HG03469 (cell line): Measurements from ENCODE around the gene RPE65.
A peak's percentile ranks its signal among the peaks of the same experiment; 100 is the strongest.
"Not testable (repeated sequence)": the region's sequence is repeated elsewhere in the genome, so short reads cannot be mapped to it uniquely, and the experiment has no call there.

ENCODE experiments used
- ATAC-seq: cut with Tn5 transposase; IDR thresholded peaks from one replicate; pipeline ENCODE4 v1.9.1; 2021; ENCODE audit warnings: mild to moderate bottlenecking, moderate library complexity, moderate number of reproducible peaks; ENCODE audit not compliant: unreplicated experiment

RPE65 gene

DNA sequence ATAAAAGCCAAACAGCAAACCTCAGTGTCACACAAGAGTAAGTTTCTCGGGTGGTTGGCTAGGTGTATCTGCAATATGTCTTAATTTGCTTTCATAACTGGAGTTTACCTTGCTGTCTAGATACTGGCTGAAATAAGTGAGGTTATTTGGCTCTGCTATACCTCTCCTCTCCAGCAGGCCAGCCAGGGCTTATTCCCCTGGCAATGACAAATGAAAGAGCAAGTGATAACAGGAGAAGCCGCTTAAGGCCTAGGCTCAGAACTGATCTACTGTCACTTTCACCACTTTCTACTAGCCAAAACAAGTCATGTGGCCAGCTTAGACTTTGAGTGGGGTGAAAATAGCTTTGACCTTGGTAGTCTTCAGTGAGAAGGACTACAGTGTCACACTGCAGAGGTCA is 4.8 kb upstream of the RPE65 start:
- ATAC-seq = no peak

DNA sequence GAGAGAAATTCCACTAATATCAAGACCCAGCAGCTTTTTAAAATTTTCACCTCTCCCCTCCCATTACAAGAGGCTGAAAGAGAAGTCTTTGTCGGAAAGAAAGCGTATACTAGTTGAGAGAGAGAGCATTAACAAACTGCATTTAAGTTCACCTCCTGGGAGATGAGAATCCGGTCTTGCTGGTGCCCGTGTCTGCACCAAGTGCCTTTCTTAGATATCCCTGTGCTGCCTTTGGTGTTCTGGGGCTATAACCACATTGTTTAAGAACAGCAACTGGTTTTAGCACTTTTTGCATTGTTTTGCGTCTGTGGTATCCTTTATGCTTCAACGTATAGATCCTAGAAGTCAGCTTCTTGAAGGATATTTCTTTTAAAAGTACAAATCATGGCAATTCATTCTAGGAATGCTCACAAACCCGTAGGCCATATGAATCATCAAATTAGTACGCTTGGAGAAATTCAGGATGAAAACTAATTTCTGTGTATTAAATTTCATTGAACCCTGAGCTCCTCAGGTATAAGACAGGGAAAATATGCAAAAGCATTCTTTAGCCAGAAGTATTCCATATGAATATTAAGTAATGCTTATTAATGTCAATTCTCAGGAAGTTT is 3.4 kb upstream of the RPE65 start:
- ATAC-seq = no peak

DNA sequence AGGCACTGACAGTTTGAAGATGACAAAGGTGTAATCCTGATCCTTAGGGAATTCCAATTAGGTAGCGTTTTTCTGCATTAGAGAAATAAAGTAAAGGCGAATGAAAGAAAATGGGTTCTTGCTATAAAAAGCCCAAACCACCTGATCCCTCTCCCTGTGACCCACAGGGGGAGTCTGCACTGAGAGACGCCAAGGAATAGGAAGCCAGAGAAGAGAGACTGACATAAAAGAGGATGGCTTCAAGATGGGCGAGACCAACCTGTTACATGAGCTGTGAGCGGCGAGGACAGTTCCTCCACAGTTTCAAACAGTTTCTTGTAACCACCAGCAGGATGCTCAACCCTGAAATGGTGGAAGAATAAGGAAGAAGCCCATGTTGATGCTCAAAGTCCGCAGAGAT is 1.4 kb downstream of the RPE65 start:
- ATAC-seq = no peak

DNA sequence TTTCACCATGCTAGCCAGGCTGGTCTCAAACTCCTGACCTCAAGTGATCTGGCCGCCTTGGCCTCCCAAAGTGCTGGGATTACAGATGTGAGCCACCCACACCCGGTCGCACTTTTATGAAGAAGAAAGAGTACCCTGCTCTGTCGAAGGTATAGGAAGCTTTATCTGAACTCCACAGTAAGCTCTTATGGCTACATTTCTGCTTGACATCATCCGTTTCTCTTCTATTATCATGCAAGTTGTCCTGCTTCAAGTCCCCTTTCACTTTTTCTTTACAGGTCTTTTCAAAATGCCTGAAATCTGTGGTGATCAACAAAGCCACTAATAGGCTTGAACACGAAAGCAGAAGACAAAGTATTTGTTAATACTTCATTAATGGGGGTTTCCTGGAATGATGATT is 4.0 kb downstream of the RPE65 start:
- ATAC-seq = no peak

DNA sequence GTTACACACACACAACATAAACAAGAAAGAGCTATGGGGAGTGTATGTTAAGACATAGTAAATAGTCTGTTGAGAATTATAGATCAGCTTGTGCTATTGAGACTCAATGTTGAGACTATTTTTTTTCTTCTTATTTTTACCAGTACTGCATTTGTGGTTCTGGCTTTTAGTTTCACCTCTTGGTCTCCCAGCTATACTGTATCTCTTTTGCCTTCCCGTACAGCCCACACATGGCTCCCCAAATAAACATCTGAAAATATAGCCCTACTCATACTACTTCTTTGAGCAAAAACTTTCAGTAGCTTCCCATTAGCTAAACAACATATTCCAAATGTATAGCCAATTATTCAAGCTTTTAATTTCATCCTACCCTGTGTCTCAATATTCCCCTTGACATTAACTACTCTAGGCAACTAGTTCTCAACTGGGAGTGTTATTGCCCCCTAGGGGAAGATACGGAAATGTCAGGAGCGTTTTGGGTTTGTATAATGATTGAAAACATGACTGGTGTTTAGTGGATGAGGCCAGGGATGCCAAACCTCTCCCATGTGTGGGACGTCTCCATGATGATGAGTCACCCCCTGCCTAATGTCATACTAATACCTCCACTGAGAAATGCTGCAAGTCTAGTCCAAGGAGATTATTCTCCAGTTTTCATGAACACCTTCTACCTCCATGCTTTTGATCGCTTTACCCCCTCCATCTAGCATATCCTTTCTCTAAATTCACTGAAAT is 6.8 kb downstream of the RPE65 start:
- peak; percentile 87 for ATAC-seq

DNA sequence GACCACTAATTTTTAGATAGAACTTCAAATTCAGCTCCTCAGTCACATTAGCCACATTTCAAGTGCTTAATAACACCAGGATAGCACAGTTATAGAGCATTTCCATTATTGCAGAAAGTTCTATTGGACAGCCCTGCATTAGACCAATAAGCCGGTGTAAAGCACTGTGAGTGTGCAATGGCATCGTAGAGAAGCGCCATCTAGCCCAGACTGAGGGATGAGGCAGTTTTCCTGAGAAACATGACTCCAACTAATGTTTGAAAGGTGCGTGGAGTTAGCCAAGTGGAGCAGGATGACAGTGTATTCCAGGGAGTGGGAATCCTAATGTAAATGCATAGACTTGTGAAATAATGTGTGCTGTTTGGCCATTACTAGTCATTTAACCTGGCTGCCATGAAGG is 7.7 kb downstream of the RPE65 start:
- no peak for ATAC-seq

DNA sequence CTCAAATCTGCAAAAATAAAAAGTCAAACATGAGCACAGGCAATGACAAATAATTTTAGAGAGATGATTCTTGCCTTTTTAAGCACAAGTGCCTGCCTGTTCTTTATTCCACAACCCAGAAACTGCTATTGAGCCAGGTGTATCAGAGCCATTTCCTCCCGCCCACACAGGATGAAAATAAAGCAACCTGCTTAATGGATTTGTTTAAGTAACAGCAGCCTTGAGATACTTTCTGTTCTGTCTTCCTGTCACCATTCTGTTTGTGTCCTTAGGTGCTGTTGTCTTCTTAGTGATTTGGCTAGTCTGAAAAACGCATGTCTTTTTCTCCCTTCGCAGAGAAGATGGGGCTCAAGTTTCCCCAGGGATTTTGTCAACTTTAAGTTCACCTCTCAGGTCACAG is 11.4 kb downstream of the RPE65 start:
- no peak for ATAC-seq

DNA sequence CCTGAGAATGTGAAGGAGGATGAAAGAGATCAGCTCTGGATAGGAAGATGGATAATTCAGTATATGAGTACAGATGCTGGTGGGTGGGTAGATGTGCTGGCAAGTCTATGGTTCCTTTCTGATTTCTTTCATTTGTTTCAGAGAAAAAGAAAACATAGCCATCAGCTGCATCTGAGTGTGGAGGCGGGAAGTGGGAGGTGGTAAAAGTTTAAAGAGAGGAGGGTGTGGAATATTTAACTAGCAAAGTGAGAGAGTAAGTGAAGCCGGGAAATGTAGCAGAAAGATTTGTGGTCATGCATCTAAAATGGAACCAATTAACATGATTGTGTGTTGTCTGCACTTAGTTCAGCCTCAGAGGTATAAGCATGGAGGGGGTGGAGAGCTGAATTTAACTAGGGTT is 16.4 kb downstream of the RPE65 start:
- no peak for ATAC-seq

DNA sequence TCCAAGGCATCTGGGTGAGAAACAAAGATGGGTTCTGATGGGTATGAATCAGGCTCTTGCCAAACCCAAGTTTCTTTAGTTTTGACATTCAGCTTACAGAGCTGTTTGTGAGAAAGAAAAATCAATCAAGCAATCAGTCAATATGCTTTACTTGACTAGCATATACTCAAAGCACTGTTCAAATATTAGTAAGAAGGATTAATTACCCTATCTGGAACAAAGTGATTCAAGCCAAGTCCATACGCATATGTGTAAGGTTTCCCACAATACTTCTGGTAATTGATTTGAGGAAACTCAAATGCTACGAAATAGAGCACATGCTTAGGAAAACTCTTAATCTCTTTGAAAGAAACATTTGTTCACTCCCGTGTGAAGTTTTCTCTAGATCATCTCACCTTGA is 18.7 kb downstream of the RPE65 start:
- ATAC-seq = no peak

DNA sequence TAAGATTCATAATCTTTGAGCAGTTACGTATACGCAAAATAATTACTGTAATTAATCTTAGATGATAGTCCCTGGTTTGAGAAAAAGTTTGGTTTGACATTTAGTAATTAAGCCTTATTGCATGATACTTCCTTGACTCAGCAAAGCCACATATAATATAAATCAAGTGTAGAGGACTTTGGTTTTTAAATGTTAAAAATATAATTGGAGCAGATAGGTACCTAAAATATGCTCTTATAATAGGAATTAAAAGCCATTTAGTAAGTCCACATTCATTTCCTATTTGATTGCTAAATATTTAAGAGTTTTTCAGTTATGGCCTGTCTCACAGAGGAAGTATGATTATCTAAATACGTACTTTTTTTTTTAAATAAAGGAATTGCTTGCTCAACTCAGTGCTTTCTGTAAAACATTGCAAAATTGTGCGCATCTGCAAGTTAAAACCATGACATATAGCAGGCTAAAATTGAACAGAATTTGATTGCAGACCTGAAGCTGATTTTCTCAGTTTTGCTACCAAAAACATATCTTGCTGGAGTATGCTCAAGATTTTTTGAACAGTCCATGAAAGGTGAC is 20.4 kb downstream of the RPE65 start:
- ATAC-seq = no peak

DNA sequence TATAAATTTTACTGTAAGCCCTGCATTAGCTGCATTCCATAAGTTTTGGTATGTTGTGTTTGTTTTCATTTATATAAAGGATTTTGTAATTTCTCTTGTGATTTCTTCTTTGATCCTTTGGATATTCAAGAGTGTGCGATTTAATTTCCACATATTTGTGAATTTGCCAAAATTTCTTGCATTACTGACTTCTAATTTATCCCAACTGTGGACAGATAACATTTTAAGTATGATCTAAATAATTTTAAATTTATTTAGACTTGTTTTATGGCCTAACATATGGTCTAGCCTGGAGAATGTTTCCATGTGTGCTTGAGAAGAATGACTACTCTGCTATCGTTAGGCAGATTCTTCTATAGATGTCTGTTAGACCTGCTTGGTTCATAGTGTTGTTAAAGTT is 23.2 kb downstream of the RPE65 start:
- no peak for ATAC-seq

DNA sequence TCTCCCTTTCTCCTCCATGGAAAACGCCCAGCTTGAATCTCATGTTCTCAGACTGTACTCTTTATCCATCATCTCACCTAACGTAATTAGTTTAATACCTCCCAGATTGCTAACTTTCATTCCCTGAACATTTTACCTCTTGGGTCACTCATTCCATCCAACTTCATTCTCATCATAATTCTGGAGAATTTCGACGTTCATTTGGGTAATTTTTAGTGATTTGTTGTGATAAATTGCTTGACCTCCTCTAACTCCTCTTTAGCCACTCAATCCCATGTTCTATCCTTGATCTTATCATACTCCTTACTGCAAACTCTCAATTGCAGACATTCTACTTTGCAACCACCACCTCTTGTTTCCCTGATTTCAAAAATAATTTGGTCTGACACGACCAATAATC is 28.4 kb downstream of the RPE65 start:
- no peak for ATAC-seq

DNA sequence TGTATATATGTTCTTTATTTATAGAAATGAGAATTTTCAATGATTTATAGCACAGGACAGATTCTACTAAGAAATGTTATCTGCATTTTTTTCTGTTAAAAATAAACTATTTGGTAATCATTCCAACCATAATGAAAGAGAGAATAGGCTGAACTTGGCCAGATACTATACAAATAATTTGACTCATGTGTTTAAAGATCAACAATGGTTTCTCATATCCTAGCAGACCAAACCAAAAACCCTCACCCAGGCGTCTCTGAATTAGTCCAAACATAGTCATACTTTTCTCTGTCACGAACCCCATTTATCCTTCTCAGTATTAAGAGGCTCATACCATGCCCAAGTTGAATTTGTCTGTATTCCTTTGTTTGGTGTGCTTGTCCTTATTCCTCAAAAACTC is 40.3 kb downstream of the RPE65 start:
- ATAC-seq = no peak

DNA sequence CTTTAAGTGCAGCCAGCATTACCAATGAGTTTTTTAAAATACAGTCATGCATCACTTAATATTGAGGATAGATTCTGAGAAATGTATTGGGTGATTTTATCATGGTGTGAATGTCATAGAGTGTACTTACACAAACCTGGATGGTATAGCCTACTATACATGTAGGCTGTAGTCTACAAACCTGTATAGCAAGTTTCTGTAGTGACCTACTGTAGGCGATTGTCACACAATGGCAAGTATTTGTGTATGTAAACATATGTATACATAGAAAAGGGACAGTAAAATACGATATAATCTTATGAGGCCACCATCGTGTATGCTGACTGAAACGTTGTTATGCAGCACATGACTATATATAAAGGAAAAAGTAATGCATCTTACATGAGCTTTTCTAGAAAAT is 48.2 kb downstream of the RPE65 start:
- no peak for ATAC-seq

DNA sequence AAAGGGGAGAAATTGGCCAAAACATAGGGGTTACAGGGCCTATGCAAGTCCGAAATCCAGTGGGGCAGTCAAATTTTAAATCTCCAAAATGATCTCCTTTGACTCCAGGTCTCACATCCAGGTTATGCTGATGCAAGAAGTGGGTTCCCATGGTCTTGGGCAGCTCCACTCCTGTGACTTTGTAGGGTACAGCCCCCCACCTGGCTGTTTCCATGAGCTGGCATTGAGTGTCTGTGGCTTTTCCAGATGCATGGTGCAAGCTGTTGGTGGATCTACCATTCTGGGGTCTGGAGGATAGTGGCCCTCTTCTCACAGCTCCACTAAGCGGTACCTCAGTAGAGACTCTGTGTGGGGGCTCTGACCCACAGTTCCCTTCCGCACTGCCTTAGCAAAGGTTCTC is 54.2 kb downstream of the RPE65 start:
- ATAC-seq = not testable (repeated sequence)

DNA sequence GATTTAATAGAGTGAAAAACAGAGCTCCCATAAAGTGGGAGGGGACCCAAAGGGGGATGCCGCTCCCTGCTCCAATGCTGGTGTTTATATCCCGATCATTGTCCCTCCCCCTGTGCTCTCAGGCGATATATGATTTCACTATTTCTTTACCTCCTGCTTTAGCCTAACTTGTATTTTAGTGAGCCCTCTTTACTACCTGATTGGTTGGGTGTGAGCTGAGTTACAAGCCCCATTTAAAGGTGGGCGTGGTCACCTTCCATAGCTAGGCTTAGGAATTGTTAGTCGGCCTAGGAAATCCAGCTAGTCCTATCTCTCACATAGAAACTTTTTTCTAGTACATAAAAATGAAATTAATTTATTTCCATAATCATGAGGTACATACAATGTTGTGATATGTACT is 57.3 kb downstream of the RPE65 start:
- ATAC-seq = not testable (repeated sequence)

DNA sequence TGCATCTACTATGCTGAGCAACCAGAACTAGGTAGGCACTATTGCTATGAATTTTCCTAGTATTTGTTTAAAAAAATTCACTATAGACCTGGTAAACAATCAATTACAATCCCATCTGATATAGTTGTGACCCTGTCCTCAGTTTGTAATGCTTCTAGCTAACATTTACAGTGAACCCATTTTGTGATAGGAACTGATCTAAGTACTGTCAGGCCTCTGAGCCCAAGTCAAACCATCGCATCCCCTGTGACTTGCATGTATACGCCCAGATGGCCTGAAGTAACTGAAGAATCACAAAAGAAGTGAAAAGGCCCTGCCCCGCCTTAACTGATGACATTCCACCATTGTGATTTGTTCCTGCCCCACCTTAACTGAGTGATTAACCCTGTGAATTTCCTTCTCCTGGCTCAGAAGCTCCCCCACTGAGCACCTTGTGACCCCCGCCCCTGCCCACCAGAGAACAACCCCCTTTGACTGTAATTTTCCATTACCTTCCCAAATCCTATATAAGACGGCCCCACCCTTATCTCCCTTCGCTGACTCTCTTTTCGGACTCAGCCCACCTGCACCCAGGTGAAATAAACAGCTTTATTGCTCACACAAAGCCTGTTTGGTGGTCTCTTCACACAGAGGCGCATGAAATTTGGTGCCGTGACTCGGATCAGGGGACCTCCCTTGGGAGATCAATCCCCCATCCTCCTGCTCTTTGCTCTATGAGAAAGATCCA is 63.8 kb downstream of the RPE65 start:
- not testable (repeated sequence) for ATAC-seq

DNA sequence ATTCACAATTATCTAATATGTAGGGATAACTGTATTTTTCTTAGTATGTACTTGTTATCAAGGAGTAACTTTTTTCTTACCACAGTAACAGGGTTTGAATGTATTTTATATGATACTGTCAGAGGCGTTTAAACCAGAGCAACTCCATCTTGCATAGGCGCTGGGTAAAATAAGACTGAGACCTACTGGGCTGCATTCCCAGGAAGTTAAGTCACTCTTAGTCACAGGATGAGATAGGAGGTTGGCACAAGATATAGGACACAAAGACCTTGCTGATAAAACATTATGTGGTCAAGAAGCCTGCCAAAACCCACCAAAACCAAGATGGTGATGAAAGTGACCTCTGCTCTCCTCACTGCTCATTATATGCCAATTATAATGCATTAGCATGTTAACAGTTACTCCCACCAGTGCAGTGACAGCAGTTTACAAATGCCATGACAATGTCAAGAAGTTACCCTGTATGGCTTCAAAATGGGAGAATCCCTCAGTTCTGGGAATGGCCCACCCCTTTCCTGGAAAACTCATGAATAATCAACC is 64.8 kb downstream of the RPE65 start:
- no peak for ATAC-seq

DNA sequence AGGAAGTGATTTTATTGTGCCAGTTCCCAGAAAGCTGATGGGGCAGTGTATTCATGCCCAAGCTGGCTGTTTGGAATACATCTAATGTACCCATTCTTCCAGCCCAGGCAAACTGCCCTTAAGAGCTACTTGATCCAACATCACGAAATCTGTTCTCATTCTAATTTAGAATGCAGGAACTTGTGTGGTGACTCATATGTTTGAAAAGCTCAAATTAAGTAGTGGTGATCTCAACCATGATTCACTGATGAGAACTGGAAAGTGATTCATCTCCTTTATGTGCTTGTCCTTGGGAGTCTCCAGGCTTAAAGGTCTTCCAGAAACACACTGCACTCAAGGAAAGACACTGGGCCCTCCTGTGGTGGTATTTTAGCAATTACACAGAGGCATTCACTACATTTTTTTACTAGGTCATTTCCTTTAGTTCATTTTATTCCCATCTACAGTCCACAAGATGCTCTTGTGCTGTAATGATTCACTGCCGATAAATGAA is 65.4 kb downstream of the RPE65 start:
- ATAC-seq = no peak

DNA sequence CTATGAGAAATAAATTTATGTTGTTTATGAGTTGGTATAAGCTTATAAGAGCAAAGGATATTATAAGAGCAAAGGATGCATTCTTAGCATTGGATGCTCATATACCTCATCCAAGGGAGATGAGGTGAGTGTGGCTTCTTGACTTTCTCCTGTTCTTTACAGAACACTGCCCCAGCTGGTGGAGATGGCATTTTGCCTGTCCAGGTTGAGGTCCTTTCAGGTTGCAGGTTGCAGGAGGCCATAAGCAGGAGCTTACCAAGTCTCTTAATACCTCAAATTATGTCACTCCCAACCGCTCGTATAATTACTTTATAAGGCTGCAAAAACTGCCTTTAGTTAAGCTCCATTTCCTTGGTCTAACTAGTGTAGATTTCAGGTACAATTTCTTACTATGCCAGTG is 66.7 kb downstream of the RPE65 start:
- no peak for ATAC-seq

DNA sequence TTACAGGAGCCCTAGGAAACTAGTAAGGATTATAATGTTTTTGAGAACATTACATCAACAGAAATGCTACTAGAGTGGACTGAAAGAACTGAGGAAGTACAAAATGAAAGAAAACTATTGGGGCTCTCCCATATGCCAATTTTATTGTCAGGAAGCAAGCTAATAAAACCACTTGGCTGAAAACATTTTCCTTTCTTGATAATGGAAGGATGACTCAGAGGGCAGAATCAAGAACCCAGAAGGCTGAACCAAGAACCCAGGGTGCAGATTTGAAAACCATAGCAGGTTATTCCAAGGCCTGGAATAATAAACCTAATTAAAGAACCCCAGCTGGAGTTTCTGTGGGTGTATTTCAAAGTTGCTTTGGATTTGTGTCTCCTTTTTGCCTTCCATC is 70.7 kb downstream of the RPE65 start:
- ATAC-seq = no peak
